Ammon's horn (tissue), 1 donor: ENCODE results near the gene KCNMA1.

ENCODE experiments used
- DNase-seq: peaks from one replicate; pipeline ENCODE4 v3.0.0-alpha.2; 2016; ENCODE audit warnings: low spot score

The KCNMA1 gene

GRCh38 chr10:77208684-77209256 is 428.8 kb downstream of the KCNMA1 start:
- DNase-seq: no peak

- no peak for DNase-seq
These were observed 429.8 kb downstream of the KCNMA1 start for GRCh38 chr10:77207828-77208185.

GRCh38 chr10:77207182-77207827 is 430.3 kb downstream of the KCNMA1 start:
- DNase-seq: no peak

- DNase-seq: no peak
These were observed 432.5 kb downstream of the KCNMA1 start for GRCh38 chr10:77205135-77205534.

DNA sequence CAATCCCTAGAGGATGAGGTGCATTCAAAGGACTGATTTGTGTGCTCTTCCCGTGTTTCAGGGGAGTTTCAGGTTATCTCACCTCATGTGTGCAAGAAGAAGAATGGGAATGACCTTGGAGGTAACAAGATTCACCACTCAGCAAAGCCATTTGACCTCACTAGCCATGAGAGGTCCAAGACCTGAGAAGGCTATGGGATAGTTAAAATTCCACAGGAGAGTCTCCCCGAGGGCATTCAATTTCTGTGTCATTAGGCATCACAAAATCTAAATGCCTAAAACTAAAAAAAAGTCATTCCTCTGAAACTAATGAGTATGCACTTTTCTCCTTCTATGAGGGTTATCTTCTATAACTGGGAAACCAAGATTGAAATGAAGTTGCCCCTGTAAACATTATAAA is 433.4 kb downstream of the KCNMA1 start:
- DNase-seq: no peak

DNA sequence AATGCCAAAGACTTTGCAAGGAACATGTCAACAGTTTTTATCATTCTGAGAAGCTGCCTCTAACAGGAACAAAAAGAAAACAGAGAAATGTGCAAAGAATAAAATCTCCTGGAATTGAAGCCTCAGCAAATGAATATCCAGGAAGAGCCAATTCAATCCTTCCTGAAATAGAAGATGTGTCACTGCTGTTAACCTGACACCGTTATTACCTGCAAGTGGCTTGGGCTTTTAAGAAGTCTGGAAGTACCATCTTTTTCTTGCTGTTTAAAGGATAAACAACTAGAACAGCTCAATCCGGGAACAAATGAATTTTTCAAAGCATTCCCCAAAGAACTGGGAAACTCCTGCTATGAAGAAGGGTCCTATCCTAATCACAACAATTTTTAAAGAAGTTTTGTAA is 434.8 kb downstream of the KCNMA1 start:
- DNase-seq: no peak

GRCh38 chr10:77201135-77202106 is 436.2 kb downstream of the KCNMA1 start:
- no peak for DNase-seq

DNA sequence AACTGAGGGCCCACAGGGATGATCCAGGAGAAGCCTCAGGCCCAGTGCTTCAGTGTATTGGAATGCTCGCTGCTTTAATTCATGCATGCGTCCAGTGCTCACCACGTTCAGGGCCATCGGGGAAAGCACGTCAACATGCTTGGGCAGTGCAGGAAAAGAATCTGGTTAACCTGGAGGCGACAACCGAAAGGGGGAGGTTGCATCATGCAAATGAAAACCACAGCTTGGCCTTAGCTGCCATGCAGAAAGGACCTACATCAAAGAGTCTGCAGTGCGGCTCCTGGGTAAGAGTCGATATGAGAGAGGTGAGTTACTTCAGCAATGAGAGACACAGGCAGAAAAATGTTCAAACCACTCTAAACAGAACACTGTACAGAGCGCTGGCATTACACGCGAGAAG is 440.1 kb downstream of the KCNMA1 start:
- DNase-seq: no peak

GRCh38 chr10:77196614-77197013 is 441.0 kb downstream of the KCNMA1 start:
- DNase-seq: no peak

GRCh38 chr10:77195101-77195500 is 442.5 kb downstream of the KCNMA1 start:
- no peak for DNase-seq

DNA sequence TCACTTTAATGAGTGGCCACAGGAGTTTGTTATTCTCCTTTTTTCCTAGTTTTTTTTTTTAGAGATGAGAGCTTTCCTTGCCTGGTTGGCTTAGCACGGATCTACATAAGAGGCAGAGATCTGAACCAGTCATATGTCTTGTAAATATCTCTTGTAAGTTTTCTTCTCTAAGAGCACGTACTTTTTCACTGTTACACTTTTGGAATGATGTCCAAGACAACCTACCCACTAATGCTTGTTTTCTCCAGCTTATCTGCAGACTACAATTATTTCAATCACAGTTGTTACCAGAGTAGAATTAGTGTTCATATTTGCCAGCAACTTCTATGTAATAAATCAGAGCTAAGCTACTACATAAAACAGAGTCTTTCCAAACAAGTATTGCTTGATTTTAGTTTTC is 444.6 kb downstream of the KCNMA1 start:
- DNase-seq: no peak

- no peak for DNase-seq
These were observed 445.2 kb downstream of the KCNMA1 start for GRCh38 chr10:77192402-77192801.

GRCh38 chr10:77191324-77192049 is 446.1 kb downstream of the KCNMA1 start:
- no peak for DNase-seq

DNA sequence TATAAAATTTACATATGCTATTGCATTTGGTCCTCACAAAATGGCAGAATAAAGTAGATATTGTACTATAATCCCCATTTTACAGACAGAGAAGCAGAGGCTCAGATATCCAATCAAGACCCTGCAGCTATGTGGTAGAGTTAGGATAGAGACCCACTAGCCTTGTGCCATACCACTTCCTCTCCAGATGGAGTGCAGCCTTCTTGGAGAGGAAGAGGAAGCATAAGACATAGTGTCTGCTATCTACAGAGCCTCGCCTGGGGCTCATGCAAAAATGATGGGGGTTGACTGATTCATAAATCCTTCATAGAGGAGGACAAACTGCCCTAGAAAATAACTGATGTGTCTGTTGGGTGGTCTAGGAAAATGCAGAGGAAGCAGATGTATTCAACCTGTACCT is 447.3 kb downstream of the KCNMA1 start:
- no peak for DNase-seq

DNA sequence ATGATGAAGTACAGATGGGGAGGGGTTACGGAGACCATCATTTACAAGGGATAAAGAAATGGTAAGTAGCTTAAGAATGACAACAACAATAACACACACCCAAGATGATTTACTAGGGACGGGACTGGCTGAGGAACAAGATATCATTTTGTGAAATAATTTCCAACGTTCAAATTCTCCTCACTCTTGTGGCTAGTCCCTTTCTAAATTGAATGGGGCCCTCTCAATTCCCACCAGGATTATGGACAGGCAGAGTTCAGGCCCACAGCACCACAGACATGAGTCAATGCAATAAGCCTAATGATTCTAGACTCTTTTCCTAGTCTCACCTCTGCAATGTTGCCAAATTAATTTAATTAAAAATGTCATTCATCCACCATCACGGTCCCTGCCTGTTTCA is 448.1 kb downstream of the KCNMA1 start:
- no peak for DNase-seq

GRCh38 chr10:77189075-77189474 is 448.5 kb downstream of the KCNMA1 start:
- no peak for DNase-seq

- no peak for DNase-seq
These were observed 449.1 kb downstream of the KCNMA1 start for GRCh38 chr10:77188521-77188920.

- no peak for DNase-seq
These were observed 449.6 kb downstream of the KCNMA1 start for GRCh38 chr10:77188000-77188395.

GRCh38 chr10:77187376-77187999 is 450.1 kb downstream of the KCNMA1 start:
- DNase-seq: no peak

- DNase-seq: no peak
These were observed 450.7 kb downstream of the KCNMA1 start for GRCh38 chr10:77186936-77187335.

- no peak for DNase-seq
These were observed 451.9 kb downstream of the KCNMA1 start for GRCh38 chr10:77185696-77186095.

- no peak for DNase-seq
These were observed 454.8 kb downstream of the KCNMA1 start for GRCh38 chr10:77182803-77183202.
